Measurements from ENCODE around the gene ELOA. TPM values are rescaled to one million over a fixed set of nuclear protein-coding genes. Genes with fewer than 3 reads are reported as not detected.
A peak's percentile ranks its signal among the peaks of the same experiment; 100 is the strongest.
"Not testable (repeated sequence)": the region's sequence is repeated elsewhere in the genome, so short reads cannot be mapped to it uniquely, and the experiment has no call there.

The ELOA gene
- total RNA-seq, 1 donor from 2014 or later = 64.2 TPM

DNA sequence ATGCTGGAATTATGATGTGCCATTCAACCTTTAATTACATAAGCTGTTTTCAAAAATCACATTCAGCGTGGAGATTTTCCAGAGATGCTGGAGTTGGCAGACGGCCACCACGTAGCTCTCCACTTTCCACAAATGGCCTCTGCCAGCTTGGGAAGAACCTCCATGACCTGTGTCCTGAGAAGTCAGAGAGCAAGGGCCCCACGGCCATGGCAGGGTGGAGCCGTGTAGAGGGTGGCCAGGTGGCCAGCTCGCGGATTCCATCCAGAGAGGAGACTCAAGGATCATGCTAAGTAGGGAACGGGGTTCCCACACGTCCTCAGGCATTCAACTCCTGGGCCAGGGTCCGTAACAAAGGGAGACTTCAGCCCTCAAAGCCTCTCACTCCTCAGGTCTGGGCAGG is 58.6 kb downstream of the ELOA start:
- no peak for DNase-seq
- intact Hi-C loops (cut with DNase I) = no loop called here

DNA sequence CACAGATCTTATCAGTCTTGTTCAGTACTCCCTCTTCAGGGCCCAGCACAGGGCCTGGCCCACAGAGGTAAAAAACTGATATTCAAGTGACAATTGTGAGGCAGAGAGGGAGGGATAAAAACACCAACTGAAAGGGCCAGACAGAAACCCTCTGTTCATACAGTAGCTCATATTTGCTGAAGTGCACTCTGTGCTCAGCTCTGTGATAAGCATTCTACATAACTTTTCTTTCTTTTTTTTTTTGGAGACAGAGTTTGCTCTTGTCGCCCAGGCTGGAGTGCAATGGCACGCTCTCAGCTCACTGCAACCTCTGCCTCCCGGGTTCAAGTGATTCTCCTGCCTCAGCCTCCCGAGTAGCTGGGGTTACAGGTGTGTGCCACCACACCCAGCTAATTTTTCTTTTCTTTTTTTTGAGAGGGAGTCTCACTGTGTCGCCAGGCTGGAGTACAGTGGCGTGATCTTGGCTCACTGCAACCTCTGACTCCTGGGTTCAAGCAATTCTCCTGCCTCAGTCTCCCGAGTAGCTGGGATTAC is 59.6 kb downstream of the ELOA start:
- ATAC-seq; H3K4me3 ChIP-seq; H3K9me3 ChIP-seq; H3K27me3 ChIP-seq (ENCODE audit: low read depth); H3K27ac ChIP-seq; DNase-seq; intact Hi-C loops (cut with DNase I): not testable (repeated sequence)
- Histone ChIP-seq H3K4me1 (peaks cover 30% of the 10 kb centered on the region), H3K36me3 (peaks cover 38% of the 10 kb centered on the region)

More for the DNA sequence above, 58.6 kb downstream of the ELOA start:
- Histone ChIP-seq H3K4me1 (peaks cover 34% of the 10 kb centered on the region), H3K9me3 (no peaks in the 10 kb centered on the region), H3K36me3 (peaks cover 37% of the 10 kb centered on the region), H3K27ac (peak overlapping the region; percentile 99), H3K27me3 (ENCODE audit: low read depth) (no peaks in the 10 kb centered on the region), H3K4me3 (peak overlapping the region; percentile 94)
- no peak for ATAC-seq
- TF ChIP-seq, protein P1, sequence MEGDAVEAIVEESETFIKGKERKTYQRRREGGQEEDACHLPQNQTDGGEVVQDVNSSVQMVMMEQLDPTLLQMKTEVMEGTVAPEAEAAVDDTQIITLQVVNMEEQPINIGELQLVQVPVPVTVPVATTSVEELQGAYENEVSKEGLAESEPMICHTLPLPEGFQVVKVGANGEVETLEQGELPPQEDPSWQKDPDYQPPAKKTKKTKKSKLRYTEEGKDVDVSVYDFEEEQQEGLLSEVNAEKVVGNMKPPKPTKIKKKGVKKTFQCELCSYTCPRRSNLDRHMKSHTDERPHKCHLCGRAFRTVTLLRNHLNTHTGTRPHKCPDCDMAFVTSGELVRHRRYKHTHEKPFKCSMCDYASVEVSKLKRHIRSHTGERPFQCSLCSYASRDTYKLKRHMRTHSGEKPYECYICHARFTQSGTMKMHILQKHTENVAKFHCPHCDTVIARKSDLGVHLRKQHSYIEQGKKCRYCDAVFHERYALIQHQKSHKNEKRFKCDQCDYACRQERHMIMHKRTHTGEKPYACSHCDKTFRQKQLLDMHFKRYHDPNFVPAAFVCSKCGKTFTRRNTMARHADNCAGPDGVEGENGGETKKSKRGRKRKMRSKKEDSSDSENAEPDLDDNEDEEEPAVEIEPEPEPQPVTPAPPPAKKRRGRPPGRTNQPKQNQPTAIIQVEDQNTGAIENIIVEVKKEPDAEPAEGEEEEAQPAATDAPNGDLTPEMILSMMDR (IDR thresholded peaks at IDR 0.05) = no peak

DNA sequence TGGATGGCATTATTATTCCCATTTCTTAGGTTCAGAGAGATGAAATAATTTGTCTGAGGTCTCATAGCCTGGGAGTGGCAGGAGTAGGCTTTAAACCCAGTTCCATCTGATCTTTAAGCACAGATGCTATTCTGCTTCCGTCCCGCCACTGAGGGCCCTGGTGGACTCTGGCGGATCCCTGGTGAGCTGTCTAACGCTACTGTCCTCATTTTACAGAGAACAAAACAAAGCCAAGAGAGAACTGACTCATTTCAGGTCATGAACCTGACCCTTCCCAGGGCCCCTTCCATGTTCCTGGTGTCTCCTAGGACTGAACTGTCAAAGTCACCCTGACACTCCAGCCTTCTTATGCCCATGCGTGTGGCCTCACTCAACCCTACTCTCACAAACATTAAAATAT is 60.4 kb downstream of the ELOA start:
- intact Hi-C loops (cut with DNase I) = no loop called here
- Histone ChIP-seq H3K4me3 (no peak overlapping the region), H3K9me3 (no peaks in the 10 kb centered on the region), H3K4me1 (peaks cover 24% of the 10 kb centered on the region), H3K27ac (no peak overlapping the region), H3K27me3 (ENCODE audit: low read depth) (no peaks in the 10 kb centered on the region), H3K36me3 (peaks cover 37% of the 10 kb centered on the region)
- DNase-seq = no peak
- TF ChIP-seq, protein P1 (IDR thresholded peaks at IDR 0.05) = no peak
- no peak for ATAC-seq

DNA sequence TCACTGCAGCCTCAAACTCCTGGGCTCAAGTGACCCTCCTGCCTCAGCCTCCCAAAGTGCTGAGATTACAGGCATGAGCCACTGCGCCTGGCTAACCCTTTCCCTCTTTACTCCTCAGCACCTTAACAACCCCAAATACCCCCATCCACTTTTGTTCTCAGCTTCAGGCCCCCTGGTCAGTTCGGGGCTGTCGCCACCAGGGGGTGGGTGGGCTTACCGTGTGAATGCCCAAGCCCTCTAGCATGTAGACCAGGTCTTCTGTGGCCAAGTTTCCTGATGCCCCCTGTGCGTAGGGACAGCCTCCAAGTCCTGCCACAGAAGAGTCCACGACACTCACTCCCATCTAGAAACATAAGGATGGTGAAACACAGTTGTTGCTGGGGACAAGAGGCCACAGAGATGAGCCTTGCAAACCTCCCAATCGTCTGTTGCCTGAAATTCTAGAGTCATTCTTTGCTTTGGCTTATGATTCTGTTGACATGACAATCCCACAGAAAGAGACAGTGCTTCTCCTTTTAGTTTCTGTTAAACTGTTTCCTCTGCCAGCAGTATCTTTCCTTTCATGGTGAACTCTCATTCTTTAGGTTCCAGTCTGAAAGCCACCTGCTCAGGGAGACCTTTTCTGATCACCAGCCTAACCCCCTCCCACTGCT is 61.0 kb downstream of the ELOA start:
- Histone ChIP-seq H3K27me3 (ENCODE audit: low read depth) (no peaks in the 10 kb centered on the region), H3K9me3 (no peaks in the 10 kb centered on the region), H3K4me1 (peaks cover 19% of the 10 kb centered on the region), H3K27ac (no peak overlapping the region), H3K4me3 (no peak overlapping the region), H3K36me3 (peaks cover 37% of the 10 kb centered on the region)
- TF ChIP-seq, protein P1 (IDR thresholded peaks at IDR 0.05) = peak; percentile 8
- DNase-seq (no peak), ATAC-seq (no peak)
- intact Hi-C loops (cut with DNase I) = no loop called here

DNA sequence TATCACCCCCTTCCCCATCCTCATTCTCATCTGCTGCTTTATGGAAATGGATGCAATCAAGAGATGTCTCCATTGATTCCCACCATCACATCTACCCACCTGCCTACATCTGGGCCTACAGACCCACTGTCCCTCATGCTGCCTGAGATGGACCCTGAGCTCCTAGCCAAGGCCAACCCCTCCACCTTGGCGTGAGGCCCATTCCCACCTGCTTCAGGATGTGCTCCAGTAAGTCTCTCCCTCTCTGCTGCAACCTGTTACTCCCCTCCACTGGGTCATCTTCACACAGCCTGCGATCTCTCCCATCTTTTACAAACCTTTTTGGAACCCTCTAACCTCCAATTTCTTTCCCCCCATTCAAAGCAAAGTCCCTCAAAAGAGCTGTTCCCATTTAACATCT is 61.8 kb downstream of the ELOA start:
- DNase-seq (no peak), ATAC-seq (no peak)
- H3K4me3 ChIP-seq = no peak overlapping the region
- H3K27ac ChIP-seq = no peak overlapping the region
- no peaks in the 10 kb centered on the region for H3K27me3 ChIP-seq (ENCODE audit: low read depth)
- peaks cover 19% of the 10 kb centered on the region for H3K4me1 ChIP-seq
- TF ChIP-seq, protein P1 (IDR thresholded peaks at IDR 0.05) = no peak
- intact Hi-C loops (cut with DNase I) = no loop called here
- peaks cover 37% of the 10 kb centered on the region for H3K36me3 ChIP-seq
- H3K9me3 ChIP-seq = no peaks in the 10 kb centered on the region

DNA sequence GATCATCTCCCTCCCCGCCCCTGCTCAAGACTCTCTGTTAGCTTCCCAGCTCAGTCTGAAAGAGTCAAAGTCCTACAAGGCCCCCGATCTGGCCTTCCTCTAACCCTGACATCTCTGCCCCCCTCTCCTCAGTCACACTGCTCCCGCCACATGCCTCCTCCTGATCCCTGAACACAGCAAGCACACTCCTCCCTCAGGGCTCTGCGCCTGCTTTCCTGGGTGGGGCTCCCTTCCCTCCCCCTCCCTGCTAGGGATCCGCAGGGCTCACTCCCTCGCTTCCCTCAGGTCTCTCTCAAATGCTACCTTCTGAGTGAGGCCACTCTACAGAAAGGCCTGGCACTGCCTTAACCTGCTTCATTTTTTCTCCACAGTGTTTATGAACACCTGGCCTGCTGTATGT is 63.0 kb downstream of the ELOA start:
- H3K27me3 ChIP-seq (ENCODE audit: low read depth) = no peaks in the 10 kb centered on the region
- H3K36me3 ChIP-seq = peaks cover 41% of the 10 kb centered on the region
- H3K27ac ChIP-seq = no peak overlapping the region
- no peak overlapping the region for H3K4me3 ChIP-seq
- ATAC-seq (no peak), DNase-seq (no peak)
- TF ChIP-seq, protein P1 (IDR thresholded peaks at IDR 0.05) = no peak
- H3K4me1 ChIP-seq = peaks cover 22% of the 10 kb centered on the region
- intact Hi-C loops (cut with DNase I) = no loop called here
- no peaks in the 10 kb centered on the region for H3K9me3 ChIP-seq

All from lower lobe of right lung (tissue), 2 donors.